Activated gamma-delta T cell (primary cell): ENCODE data around the gene CBX2.

Experiments used
- DNase-seq: peaks from one replicate; lab custom pipeline; 2025; lab: John Stamatoyannopoulos, UW

CBX2 gene

DNA sequence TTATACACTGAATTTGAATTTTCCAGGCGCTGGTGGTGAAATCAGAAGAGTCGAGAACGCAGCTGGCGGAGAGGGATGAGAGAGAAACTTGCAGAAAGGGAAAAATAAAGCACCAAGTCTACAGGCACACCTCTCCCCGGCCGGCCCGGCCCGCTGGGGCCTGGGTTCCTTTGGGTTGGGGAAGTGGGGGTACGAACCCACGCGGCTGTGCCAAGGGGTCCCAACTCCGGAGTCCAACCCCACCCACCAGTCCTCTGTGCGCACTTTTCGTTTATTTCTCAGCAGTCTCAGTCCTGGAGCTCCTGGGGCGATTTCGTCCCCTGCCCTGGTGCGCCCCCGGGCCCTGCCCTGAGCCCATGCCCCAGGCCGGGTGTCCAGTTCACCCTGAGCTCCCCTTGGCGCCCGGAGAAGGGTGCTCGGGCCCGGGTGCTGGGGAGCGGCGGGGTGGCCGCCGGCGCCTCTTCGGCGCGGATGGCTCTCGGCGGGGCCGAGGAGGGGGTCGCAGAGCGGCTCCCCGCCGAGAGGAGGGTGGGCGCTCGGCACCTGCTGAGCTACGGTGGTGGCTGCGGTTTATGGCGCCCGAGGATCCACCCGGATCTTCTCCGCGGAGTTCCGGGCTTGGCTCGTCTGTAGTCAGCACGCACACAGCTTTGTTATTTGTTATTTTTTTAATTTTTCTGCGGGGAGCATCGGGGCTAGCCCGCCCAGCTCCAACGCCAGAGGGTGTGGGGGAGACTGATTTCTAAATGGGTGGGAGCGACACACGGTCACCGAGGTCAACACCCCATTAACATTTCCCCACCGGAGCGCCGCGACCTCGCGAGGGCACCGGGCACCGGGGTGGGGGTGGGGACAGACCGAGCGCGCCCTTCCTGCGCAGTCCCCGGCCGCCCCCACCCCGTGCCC, 34.7 kb downstream of the CBX2 start:
- DNase-seq = no peak

DNA sequence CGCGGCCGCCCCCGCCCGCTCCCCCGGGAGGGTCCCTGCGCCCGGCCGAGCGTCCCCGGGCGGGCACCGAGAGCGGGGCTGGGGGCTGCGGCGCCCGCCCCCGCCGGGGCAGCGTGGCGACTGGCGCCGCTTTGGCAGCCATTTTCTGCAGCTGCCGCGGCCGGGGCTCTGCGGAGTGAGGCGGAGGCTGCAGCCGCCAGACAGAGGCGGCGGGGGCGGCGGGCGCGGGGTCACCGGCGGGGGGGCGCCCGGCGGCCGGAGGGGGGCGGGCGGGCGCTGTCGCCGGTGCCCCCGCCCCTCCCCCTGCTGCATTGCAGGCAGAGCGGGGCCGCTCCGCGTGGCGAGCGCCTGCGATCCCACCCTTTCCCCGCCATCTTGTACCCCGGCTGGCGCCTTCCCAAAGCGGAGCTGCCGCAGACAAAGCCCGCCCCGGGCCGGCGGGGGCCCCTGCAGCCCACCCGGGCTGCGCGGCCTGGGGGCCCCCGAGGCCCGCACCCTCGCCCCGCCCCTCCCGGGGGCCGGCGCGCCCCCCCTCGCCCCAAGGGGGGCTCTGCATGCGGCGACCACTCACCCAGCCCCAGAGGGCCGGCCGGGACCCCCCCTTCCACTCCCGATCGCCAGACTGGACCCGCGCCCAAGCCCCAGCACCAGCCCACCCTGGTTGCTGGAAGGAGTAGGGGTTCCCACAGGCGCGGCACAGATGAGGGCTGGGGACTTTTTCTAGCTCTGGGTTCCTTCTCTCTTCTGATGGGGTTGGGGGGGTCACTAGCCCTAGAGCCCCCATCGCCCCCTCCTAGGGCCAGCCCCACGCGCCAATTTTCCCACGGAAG, 35.6 kb downstream of the CBX2 start:
- no peak for DNase-seq

DNA sequence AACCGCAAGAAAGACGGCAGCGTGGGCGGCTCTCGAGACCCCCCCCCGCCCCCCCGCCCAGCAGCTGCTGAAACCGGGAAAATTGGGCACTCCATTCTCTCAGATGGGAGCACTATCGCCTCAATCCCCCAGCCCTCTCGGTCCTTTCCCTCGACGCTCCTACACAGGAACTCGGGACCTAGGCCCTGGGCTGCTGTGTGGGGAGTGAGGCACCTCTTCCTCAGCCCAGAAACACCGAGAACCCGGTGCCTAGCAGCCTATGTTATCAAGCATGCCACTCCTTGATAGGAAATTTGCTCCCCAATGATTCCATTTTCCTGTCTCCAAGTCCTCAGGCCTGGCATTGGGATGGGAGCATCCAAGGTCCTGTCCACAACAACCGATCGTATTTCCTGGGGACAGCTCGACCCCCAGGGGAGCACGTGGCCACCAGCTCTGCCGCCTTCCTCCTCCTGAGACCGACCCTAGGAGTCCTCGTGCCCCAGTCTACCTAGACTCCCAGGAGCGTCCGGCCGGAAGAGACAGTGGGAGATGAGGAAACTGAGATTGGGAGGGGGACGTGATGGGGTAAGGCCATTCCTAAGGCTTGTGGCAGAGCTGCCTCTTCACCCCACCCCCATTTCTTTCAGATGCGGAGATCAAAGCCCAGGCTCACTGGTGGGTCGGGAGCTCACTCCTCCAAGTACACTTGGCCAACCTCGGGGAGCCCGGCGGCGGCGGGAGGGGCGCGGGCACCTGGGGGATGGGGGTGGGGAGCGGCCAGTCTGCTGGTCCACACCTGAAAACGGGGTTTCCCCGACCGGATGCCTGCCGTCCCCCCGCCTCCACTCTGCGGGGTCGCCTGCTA, 36.4 kb downstream of the CBX2 start:
- no peak for DNase-seq

DNA sequence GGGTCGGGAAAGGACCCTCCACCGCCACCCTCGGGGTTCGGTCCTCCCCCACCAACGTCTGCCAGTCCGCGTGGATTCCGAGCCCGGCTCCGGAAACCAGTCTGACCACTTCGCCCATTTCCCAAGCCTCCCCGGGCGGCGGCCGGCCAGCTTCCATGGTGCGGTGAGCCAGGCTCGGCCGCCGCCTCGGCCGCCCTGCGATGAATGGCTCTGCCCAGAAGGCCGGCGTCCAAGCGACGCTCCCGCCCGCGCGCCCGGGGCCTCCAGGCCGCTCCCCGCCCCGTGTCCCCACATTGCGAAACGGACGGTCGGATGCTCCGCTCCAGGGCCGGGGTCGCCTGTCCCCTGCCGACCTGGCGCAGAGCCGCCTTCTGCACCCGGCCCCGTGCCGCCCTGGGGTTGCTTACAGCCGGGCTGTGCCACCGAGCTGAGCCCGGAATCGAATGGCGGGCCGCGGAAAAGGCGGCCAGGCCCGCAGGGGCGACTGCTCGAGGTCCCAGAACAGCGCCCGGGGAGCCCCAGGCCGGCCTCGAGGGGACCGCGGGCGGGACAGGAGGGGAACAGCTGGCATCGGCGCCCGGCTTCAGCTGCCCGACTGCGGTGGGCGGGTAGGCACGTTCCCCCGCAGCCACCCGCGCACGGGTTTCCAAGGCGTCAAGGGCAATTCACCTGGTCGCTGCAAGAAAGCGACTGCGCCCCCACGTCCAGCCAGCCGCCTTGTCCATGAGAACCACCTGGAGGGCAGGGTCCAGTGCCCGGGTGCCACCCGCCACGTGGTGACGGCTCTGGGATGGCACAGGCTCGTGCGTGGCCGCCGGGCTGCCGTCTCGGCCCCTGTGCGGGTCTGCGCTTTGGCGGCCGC, 37.3 kb downstream of the CBX2 start:
- DNase-seq = no peak

DNA sequence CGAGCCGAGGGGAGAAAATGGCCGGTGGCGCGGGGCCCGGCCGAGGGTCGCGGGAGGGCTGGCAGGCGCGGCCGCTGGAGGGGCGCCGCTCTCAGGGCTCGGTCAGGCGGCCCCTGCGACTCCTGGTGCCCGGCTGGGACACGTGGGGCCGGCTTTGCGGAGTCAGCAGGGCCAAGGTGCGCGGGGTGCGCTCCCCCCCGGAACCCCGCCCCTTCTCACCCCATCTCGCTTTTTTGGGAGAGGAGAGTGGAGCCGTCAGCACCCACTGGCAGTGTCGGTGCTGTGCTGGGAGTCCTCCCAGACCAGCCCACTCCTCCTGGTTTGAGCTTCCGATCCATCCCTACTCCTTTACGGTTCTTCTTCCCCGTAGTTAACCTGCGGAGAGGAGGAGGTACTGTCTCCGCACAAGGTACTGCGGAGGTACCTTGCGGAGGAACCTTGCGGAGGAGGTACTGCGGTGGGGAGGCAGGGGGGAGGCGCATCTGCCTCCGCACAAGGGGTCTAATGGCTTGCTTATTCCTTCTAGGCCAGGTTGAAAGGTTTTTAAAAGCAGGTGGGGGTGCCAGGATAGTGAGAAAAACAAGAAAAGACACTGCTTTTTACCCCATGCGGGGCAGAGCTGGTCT, 38.0 kb downstream of the CBX2 start:
- no peak for DNase-seq

DNA sequence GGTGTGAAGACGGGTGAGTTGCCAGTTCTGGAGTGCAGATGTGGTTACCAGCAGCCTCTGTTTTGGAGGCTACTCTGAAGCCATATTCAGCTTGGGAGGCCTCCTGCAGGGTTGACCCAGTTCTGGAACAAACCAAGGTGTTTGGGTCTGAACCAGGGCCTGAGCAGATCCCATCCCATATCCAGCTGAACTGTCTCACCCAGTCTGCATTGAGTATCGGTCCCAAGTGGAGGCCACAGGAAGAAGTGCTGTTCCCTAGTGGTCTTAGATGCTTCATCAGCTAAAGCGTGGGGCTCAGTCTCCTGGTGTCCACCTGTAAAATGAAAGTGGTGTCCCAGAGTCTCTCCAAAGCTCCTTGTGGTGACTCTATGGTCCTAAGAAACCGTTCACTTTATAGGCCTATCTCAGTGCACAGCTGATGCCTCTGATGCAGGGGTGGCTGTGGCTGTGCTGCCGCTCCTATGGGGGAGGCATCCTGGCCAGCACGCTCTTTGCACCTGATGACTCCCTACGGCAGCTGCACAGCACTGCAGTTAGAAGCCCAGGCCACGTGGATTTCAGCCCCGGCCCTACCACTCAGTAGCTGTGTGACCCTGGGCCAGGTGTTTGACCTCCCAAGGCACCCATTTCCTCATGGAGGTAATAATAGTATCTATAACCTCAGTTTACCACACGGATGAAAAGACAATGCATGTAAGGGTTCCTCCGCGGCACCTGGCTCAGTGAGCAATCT, 40.2 kb downstream of the CBX2 start:
- no peak for DNase-seq

DNA sequence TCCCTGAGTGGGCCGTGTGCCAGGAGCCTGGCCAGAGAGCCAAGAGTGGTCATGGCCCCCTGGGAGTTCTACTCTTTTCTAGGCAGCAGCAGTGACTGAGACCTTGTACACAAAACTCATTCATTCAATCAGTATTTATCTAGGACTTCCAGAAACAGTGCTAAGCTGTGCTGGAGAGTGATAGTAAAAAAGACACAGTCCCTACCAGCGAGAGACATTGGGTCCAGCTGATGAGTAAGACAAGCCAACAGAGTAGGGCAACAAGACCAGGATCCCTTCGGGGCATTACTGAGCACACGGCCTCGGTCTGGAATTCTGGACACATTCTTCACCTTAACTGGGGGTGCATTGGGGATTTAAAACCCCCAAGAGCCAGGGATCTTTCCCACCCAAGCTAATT, 41.1 kb downstream of the CBX2 start:
- DNase-seq = no peak

DNA sequence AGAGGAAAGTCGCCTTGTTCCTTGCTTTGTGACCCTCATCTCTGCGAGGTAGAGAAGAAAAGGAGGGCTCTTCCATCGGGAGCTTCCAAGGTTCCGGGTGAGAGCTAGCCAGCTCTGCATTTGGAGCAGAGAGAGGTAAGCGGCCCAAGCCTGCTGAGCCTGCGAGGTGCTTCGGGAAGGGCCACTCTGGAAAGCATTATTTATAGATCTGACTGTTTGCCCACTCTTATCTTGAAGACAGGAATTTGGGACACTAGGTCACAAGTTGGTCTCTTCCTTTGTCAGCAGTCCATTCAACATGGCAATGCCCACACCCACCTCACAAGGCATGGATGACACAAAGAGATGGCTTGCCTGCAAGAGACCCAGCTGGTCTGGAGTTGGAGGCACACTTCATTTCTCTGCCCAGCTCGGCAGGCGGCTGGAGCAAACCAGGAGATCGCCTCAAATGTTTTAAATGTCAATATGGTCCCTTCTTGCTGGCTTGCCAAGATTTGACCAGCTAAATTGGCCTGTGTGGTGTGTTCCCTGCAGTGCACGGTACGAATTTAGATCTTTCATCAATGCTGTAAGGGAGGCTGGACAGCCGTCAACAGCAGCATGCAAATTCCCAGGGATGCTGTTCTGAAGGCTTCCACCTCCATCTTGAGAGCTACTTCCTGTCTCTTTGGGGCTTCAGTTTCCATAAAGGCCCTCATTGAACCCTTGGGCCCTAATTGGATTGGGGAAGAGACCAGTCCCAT, 41.8 kb downstream of the CBX2 start:
- no peak for DNase-seq

DNA sequence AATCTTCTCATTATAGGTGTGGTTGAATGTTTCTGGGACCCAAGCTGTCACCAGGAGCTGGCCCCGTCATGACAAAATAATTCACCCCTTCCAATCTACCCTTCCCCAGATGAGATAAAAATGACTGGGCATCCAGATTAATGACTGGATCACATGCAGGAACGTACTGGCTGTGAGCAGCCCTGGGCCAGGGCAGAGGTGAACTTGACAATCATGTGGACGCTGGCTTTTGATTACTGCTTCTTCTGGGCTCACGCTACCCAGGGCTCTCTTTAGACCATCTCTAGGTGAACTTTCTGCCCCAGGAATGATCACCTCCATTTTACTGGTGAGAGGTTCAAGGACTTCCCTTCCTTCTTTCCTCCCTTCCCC, 43.0 kb downstream of the CBX2 start:
- no peak for DNase-seq

DNA sequence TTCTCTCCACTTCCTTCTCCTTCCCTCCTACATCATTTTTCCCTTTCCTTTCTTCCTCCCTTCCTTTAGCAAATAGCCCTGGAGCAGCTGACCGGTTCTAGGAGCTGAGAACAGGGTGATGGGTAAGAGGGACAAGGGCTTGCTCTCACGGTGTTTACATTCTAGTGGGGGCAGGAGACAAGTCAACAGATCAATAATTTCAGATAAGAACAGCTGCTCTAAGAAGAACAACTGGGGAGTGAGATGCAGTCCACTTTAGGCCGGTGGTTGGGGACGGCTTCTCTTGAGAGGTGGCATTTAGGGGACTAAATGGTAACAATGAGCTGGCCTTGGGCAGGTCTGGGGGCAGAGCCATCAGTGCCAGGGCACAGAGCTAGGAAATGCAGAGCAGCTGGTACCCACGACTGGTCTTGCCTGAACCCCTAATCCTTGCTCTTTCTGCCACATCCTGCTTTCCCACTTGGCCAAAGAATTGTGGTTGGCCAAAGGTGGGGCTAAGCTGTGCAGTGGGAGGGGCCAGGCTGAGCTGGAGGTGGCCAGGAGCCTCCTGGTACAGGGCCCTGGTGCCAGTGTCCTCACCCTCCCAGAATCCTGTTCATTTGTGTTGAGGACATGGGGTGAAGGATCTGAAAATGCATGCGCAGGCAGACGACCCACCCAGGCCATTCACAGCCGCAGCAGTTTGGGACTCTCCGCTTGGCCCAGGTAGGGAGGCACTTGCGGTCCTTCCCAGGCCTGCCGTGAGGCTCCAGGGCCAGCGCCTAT, 43.6 kb downstream of the CBX2 start:
- DNase-seq = no peak

DNA sequence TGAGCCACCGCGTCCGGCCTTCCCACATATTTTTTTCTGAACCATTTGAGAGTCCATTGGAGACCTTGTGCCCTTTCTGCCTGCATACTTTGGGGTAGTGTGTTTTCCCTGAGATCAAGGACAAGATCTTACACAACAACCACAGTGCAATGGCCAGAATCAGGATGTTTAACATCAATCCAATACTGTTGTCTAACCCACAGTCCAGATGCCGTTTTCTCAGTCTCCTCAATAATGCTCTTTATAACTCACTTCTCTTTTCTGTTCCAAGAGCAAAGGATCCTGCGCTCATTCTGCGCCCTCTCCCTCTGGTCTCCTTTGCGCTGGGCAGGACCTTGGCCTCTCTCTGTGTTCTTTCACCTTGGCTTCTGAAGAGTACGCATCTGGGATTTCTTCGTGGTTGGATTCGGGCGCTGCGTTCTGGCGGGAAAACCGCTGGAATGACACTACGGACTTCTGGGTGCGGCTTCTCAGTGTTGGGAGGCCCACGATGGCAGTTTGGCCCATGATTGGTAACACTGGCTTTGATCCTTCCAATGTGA, 44.7 kb downstream of the CBX2 start:
- DNase-seq = no peak

DNA sequence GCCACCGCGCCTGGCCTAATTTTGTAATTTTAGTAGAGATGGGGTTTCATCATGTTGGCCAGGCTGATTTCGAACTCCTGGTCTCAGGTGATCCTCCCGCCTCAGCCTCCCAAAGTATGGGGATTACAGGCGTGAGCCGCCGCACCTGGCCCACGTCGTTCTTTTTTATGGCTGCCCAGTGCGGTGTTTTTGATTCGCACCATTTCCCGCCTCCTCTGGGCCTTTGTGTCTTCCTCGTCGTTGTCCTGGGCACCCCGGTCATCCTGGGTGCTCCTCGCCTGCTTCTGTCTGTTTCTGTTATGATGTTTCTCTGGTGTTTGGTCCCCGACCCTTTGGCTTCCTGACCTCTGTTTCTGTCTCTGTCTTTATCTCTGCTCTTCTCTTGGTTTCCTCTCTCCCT, 46.3 kb downstream of the CBX2 start:
- DNase-seq = no peak

DNA sequence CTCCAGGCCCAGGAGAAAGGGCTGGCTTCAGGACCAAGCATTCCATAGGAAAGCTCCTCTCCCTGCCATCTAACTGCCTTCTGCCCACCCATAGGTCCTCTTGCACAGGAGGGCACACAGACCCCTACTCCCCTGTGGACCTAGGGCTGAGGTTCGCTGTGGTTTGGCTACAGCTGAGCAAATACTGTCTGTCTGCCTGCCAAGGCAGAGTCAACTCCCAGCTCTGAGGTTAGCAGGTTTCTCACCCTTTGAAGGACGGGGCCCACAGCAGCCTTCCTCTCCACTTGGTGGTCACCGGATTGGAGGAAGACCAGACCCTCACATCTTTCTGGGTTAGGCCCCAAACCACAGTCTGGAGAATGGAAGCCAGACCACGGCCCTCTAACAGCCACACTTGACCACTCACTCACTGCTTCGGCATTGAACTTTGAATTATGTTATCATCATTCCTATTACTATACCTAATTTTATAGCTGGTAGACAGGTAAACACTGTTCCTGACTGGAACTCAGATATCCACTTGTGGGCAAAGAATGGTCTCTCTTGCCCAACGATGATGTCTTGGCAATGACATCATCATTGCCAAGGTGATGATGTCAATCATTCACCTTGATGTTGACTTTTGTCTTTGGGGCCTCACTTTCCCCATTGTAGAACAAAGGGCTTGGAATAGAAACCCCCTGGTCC, 47.1 kb downstream of the CBX2 start:
- DNase-seq = no peak

DNA sequence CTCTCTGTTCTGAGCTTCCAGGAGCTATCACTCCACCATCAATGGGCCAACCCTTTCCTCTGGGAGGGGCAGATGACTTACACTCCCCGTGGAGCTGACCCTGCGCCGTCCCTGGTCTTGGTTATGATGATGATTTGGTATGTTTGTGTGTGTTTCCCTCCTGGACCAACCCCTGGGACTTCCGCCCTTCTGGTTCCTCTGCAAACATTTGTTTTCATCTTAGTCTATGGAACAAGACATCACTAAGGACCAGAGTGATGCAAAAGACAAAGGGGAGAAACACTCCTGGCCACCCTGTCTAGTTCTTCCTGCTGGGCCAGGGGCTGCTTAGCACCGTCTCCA, 47.6 kb downstream of the CBX2 start:
- no peak for DNase-seq

DNA sequence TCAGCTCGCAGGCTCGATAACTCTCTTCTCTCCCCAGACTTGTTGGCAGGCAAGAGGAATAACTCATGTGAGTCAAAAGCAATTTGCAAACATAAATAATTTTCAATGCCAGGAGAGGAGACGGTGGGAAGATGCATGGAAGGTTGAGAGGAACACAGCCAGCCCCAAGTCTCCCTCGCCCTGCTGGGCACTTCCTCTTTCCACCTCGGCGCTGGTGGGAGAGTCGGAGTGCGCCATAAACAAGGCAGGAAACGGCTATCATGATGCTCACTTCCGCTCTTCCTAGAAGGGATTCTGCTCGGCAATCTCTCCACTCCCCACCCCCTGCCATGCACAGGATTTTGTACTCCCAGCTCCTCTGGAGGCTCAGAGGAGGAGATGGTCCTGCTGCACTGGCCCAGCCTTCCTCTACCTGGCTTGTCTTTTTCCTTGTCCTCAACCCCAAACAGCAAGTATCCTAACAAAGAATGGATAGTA, 48.3 kb downstream of the CBX2 start:
- DNase-seq = no peak

DNA sequence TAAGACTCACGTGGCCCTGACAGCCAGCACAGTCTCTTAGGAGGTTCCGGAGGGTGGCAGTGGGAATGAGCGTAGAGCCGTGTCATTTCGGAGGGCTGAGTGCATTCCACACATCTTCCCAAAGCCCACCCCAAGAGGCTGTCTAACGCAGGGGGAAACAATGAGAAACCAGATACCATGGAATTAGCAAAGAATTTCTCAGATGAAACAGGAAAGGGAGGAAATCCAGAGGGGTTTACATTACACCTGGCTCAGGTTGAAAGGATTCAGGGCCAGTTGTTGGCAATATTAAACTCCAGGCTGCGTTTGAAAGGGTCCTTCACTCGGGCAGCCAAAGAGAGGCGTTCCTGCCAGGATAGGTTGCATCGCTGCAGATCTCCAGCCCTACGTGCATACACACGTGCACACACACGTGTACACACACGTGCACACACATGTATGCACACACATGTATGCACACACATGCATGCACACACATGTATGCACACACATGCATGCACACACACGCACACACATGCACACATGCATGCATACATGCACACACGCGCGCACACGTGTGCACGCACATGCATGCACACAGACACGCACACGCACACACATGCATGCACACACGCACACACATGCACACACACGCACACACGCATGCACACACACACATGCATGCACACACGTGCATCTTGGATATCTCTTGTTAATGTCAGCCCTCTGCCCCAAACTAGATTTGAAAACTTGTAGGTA, 49.1 kb downstream of the CBX2 start:
- no peak for DNase-seq

DNA sequence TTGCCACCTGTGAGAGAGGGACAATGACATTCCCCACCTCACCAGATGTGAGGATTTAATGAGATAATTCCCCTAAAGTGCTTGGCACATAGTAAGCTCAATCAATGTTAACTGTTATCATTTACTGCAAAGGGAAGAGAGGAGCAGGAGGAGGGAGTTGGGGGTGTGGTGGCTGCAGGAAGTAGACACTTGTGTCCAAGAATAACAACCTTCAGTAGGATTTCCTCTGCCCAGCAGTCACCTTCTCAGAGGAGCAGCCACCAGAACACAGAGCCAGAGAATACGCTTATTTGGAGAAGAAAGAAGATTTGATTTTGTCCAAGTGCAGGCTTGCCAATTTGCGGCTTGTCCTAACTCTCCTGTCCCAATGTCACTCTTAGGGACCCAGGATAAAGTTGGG, 51.1 kb downstream of the CBX2 start:
- no peak for DNase-seq
